ENCODE results near the gene STK38.

- TF ChIP-seq, protein P1, sequence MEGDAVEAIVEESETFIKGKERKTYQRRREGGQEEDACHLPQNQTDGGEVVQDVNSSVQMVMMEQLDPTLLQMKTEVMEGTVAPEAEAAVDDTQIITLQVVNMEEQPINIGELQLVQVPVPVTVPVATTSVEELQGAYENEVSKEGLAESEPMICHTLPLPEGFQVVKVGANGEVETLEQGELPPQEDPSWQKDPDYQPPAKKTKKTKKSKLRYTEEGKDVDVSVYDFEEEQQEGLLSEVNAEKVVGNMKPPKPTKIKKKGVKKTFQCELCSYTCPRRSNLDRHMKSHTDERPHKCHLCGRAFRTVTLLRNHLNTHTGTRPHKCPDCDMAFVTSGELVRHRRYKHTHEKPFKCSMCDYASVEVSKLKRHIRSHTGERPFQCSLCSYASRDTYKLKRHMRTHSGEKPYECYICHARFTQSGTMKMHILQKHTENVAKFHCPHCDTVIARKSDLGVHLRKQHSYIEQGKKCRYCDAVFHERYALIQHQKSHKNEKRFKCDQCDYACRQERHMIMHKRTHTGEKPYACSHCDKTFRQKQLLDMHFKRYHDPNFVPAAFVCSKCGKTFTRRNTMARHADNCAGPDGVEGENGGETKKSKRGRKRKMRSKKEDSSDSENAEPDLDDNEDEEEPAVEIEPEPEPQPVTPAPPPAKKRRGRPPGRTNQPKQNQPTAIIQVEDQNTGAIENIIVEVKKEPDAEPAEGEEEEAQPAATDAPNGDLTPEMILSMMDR (IDR thresholded peaks at IDR 0.05), result no peak
- TF ChIP-seq POLR2AphosphoS5 (IDR thresholded peaks at IDR 0.05), result no peak
- TF ChIP-seq EP300 (IDR thresholded peaks at IDR 0.05), result no peak
Observed at GRCh38 chr6:36578030-36578429, 30.8 kb upstream of the STK38 start.

Measured in esophagus muscularis mucosa (tissue), 4 donors.